A549 (cell line): ENCODE results near the gene PSD2.

Experiments
- CEBPB ChIP-seq, 2 experiments: fragments of >200 bp in 1 of 2; sonication (Bioruptor Twin) in 1 of 2; formaldehyde crosslinking in 1 of 2; IDR thresholded peaks; 2 replicates each; pipeline ENCODE4 v1.6.1; 2012 to 2016
- CTCF ChIP-seq: fragments of >200 bp; sonication (Bioruptor Twin); formaldehyde crosslinking; IDR thresholded peaks from 3 replicates; pipeline ENCODE4 v1.5.1; 2016
- EHMT2 ChIP-seq: fragments of 200-600 bp; sonication (generic); IDR thresholded peaks from 2 replicates; pipeline ENCODE4 v1.6.1; 2016; ENCODE audit warnings: antibody characterized with exemption, low read depth, mild to moderate bottlenecking, moderate library complexity
- JUNB ChIP-seq: fragments of >200 bp; sonication (Bioruptor Twin); formaldehyde crosslinking; IDR thresholded peaks from 2 replicates; pipeline ENCODE4 v1.6.1; 2016
- KDM1A ChIP-seq: fragments of 200-600 bp; sonication (generic); IDR thresholded peaks from 2 replicates; pipeline ENCODE4 v1.6.1; 2016; ENCODE audit warnings: low read depth, mild to moderate bottlenecking
- MAX ChIP-seq: IDR thresholded peaks from 2 replicates; pipeline ENCODE4 v1.6.1; 2012
- NFE2L2 ChIP-seq: fragments of 150-350 bp; conservative IDR thresholded peaks from 2 replicates; pipeline ENCODE4 v1.6.1; 2014; ENCODE audit warnings: low read length
- RARB ChIP-seq: fragments of 250-450 bp; sonication (Bioruptor Pico); IDR thresholded peaks from 2 replicates; pipeline ENCODE4 v1.8.0; 2021; ENCODE audit warnings: mild to moderate bottlenecking, moderate library complexity
- RCOR1 ChIP-seq: fragments of 150-350 bp; IDR thresholded peaks from 2 replicates; pipeline ENCODE4 v1.6.1; 2014; ENCODE audit warnings: antibody characterized with exemption, low read length, low read depth
- REST ChIP-seq: fragments of 200-600 bp; sonication (generic); IDR thresholded peaks from 2 replicates; pipeline ENCODE4 v1.6.1; 2016; ENCODE audit warnings: antibody characterized with exemption, mild to moderate bottlenecking, moderate library complexity
- SMC3 ChIP-seq: fragments of >200 bp; sonication (Bioruptor Twin); formaldehyde crosslinking; IDR thresholded peaks from 3 replicates; pipeline ENCODE4 v1.6.1; 2018; ENCODE audit warnings: inconsistent platforms
- SREBF2 ChIP-seq: fragments of 450-650 bp; IDR thresholded peaks from 2 replicates; pipeline ENCODE4 v1.6.1; 2014; ENCODE audit warnings: mild to moderate bottlenecking, moderate library complexity
- ZFP36 ChIP-seq: fragments of 450-650 bp; IDR thresholded peaks from 2 replicates; pipeline ENCODE4 v1.6.1; 2014; ENCODE audit warnings: borderline replicate concordance; ENCODE audit not compliant: partially characterized antibody

- no peak for TF ChIP-seq CTCF
- TF ChIP-seq REST: no peak
- no peak for TF ChIP-seq NFE2L2
- no peak for TF ChIP-seq MAX
- no peak for TF ChIP-seq ZFP36
- no peak for TF ChIP-seq RCOR1
- TF ChIP-seq SMC3: no peak
- no peak for TF ChIP-seq KDM1A
- TF ChIP-seq EHMT2: no peak
- TF ChIP-seq CEBPB (IDR thresholded peaks at IDR 0.05): no peak
- no peak for TF ChIP-seq SREBF2
- TF ChIP-seq RARB (CRISPR knock-in tag): no peak
- TF ChIP-seq JUNB: no peak
Measured at GRCh38 chr5:139875957-139876356, 80.3 kb downstream of the PSD2 start.
